ENCODE measurements around the gene UBA52.
"Not testable (repeated sequence)": the region's sequence is repeated elsewhere in the genome, so short reads cannot be mapped to it uniquely, and the experiment has no call there.

UBA52 gene

DNA sequence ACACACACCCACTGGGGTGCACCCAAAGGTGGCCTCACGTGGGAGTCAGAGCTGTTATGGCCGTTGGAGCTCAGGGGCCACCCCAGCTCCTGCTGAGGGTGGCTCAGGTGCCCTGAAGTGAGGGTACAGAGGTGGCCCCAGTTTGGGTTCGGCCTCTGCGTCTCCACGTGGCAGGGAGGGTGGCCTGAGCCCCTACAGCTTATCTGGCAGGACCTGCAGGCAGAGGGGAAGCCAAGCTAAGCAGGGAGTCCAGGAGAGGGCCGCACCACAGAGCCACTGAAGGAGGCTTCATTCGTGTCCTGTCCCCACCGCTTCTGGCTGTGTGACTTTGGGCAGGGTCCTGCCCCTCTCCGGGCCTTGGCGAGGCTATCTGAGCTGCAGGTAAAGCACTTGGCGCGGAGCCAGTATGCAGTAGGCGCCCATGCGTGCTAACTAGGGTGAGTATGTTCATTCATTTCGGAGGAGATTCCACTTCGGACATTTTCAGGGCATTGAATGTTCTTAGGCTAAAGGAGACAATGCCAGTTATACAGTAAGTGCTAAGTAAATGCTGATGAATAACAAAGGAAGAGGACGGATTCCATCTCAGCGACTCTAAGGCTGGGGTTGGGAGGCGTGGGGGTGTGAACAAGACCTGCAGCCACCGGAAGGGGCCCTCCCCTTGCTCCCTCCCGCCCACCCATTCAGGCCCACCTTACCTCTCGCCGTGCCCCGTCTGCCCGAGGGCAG, 21.9 kb downstream of the UBA52 start:
- DNase-seq, result no peak

DNA sequence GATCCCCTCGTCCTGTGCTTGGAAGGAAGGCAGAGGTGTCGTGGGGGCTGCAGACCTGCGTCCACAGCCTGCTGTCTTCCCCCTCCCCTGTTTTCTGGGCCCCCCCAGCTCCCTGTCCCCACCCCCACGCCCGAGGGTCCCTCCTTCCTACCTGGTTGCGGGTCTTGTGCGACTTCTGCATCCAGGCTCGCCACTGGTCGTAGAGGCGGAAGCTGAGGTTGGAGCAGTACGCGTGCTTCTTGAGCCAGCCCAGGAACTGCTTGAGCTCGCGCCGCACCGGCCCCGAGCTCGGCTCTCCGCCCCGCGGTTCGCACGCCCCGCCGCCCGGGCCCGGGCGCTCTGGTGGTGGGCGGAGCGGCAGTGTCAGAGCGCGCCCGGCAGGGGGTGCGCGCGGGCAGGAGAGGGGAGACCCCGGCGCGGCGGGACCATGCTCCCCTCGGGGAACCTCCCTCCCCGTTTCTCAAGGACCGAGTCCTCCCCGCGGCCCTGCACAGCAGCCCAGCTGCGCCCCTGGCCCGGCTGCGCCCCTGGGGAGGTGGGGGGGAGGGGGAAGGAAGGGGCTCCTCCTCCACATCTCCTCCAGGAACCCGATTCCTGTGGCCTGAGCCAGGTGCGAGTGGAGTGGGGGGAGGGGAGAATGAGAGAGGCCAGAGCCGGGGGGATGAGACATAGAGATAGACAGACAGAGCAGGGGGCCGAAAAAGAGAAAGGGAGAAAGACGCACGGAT, 22.6 kb downstream of the UBA52 start:
- peak; percentile 90 for DNase-seq

DNA sequence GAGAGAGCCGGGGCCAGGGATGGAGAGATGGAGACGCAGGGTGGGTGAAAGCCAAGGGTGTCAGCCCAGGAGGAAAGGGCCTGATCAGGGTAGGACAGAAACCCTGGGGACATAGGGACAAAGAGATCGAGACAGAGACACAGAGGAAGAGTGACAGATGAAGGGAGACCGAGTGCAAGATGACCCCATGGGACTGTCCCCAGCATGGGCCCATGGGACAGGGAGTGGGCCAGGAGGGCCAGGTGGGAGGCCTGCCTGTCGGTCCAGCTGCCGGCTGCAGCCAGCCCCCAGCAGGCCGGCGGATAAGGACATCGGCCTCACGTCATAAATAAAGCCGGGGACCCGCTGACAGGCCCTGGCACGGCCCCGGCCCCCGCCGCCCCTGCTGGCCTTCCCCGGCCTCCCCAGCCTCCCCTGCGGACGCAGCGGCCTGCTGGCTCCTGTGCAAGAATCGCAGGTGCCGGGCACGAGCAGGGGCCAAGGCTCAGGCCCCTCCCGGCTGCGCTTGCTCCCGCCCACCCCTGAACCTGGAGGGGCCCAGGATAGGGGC, 23.2 kb downstream of the UBA52 start:
- DNase-seq, result no peak

DNA sequence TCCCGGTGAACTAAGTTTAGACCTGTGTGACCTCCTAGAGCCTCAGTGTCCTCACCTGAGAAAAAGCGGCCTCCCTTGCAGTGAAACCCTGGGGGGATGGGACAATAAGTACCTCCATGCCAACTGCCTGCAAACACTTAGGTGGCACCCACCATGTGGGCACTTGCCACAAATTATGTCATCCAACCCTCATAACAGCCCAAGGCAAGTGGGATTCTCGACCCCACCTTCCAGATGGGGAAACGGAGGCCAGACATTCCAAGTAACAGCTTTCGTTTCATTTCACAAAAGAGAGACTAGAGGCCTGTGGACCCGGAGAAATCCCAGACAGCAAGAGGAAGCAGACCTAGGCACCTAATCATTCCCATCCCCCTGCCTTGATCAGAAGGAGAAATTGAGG, 23.8 kb downstream of the UBA52 start:
- DNase-seq, result no peak

DNA sequence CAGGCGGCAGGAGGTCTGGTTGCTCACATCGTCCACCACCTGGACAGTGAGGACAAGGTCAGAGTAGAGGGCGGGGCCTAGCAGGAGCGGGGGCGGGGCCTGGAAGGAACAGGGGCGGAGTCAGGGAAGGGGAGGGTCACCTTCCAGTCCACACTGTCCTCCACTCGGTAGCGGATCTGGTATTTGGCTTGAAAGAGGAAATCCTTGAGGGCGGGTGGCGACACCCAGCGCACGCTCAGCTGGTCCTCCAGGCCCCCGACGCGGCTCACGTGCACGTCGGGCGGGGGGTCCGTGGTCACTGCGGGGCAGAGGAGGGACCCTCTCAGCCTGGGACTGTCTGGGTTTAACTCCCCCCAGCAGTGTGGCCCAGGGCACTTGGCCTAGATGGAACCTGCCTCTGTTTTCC, 25.1 kb downstream of the UBA52 start:
- no peak for DNase-seq

DNA sequence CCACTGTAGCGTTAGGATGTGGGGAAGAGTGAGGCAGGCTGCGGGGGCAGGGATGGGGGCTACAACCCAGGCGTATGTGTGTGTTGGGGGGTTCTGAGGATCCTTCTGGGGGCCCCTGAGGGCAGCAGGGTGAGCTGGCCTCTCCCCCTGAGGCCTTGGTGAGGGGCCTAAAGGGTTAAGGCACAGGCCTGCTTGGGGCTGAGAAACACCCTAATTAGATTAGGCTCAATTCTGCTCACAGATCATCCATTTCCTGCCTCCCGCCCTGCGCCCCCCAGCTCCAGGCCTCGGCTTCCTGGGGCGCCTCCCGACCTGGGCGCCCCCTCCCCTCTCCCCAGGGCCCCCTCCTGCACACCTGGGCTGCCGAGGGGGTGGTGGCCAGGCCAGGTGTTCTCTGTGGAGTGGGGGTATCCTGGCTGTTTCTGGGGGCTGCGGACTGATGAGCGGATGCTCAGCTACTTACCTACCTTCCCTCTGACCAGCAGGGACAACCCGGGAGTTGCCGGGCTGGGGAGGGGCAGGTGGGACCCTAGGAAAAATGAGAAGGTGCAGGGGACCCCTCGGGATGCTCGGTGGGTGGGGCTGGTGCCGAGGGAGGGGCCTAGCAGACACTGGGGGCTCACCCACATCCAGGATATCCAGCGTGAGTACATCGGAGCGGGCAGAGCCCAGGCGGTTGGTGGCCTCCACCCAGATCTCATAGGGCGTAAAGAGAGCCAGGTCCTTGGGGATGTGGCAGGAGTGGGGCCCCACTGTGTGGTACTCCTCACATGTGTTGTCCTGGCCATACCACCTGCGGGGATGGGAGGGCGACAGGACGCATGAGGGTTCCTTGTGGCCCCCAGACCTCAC, 26.4 kb downstream of the UBA52 start:
- no peak for DNase-seq

DNA sequence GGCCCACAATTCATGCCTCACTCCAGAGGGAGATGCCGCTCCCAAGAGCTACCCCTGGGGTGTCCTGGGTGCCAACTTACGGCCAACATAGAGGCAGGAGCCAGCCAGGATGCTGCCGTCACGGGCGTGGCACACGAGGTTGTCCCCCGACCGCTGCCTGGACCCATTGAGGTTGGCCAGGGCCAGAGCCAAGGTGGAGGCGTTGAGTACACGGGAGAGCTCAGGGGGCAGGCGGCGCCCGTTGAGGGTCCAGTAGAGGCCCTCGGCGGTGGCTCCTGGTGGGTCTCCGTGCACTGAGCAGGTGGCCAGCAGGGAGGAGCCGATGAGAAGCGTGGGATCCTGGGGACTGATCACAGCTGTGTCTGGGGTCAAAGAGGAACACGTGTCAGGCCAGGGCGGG, 27.8 kb downstream of the UBA52 start:
- no peak for DNase-seq

DNA sequence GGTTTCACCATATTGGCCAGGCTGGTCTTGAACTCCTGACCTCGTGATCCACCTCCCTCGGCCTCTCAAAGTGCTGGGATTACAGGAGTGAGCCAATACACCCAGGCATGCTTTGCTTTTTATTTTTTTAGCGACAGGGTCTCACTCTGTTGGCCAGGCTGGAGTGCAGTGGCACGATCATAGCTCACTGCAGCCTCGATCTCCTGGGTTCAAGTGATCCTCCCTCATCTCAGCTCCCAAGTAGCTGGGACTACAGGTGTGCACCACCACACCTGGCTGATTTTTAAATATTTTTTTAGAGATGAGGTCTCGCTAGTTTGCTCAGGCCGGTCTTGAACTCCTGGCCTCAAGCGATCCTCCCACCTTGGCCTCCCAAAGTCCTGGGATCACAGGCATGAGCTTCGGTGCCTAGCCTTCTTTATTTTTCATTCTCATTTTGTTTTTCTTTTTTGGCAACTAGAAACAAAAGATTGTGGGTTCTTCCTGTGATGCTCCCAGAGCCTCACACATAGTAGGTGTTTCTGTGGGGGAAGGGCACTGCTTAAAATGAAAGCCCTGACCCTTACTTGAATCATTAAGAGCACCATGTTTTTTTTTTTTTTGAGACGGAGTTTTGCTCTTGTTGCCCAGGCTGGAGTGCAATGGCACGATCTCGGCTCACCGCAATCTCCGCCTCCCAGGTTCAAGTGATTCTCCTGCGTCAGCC, 29.2 kb downstream of the UBA52 start:
- DNase-seq, result not testable (repeated sequence)

DNA sequence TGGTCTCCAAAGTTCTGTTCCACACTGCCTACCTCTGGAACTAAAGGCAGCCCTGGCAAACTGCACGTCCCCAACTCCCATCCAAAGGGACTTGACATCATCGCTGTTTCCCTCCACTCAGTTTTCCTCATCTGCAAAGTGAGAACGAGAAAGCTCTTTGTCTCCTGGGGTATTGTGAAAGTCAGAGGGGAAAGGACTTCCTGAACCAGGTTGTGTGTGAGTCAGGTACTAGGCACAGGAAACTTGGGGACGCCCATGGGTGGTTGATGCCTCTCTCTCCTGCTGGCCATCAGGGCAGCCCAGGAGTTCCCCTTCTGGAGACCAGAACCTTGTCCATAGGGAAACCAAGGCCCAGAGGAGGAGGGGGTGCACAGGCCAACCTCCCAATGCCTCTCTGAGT, 30.2 kb downstream of the UBA52 start:
- DNase-seq, result no peak

DNA sequence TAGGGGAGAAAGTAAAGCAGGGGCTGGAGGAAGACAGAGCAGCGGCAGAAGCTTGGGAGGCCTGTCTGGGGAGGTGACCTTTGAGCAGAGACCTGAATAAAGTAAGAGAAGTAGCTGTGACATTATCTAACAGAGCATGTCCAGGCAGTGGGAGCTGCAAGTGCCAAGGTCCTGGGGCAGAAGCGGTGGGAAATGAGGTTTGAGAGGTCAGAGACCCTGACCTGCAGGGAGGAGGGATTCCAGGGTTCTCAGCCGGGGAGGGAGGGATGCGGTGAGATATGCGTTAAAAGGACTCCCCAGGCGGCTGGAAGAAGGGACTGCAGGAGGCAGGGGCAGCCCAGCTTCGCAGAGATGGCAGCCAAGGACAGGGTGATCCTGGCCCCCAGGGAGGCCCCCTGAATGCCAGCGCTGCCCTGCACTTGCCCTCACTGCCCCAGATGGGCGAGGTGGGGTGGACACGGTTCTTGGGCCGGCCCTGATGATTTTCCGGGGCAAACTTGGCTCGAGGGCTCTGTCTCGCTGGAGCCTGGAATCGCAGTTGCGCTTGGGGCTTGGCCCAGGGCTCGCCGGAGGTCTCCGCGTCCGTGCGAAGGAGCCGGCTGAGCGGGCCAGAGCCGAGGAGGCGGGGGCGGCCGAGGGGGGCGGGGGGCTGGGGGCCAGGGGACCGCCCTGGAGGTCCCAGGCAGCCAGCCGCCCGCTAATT, 31.7 kb downstream of the UBA52 start:
- no peak for DNase-seq

DNA sequence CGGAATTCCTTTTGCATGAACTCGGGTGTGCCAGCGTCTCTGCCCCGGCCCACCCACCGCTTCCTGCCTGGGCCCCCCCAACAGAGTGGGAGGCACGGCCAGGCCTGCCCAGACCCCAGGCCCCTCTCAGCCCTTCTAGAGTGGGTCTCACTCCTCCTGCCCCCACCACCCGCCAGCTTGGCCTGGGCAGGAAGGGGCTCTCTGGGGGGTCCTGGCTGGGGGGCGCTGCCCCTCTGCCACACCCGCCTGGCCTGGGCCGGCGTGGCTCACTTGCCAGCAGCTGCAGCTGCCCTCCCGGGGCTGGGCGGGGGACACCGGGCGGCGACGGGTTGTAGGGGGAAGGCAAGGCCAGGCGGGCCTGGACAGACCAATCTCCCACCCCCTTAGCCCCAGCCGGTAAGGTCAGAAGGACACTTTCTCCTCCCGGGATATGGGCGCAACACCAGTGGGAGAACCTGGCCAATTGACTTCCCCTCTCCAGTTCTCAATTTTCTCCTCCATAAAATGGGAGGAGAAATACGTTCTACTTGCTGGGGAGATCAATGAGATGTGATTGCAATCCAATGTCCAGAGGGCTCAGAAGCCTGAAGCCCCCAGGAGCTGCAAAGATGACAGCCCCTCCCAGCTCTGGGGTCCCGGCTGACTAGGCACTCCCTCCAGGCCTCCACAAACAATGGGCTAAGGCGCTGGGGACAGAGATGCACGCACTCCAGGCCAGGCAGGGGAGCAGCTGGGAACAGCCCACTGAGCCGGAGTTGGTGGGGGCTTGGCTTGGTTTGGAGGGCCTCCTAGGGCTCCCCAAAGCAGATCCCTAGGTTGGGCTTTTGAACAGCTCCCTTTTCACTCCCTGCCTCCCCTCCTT, 32.5 kb downstream of the UBA52 start:
- DNase-seq, result no peak

DNA sequence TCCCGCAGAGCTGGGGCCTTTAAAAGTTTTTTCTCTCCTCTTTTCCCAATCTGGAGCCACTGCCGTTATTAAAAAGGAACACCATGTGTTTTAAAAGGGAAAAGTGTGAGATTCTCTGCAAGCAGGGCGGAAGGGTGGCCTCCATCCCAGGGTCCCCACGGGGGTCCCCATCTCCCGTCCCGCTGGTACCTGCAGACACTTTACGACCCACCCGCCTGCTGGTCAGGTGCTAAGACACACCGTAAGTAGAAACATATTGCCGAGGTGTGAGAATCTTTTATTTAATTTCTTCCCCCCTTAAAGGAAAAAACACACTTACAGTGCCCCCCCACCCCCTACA, 33.1 kb downstream of the UBA52 start:
- DNase-seq, result no peak

DNA sequence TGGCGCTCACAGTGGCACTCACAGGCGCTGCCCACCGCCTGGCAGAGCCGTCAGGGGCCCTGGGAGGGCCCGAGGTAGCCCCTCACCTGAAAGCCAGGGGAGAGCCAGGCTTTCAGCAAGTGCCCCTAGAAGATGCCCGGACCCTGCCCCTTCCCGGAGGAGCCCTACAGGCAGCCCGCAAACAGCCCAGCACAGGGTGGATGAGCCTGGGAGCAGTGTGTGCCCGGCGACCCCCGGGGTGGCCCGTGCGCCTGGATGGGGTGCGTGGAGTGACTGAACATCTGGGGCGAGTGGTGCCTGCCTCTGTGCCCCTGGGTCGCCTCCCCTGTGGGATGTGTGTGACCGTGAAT, 33.5 kb downstream of the UBA52 start:
- no peak for DNase-seq

DNA sequence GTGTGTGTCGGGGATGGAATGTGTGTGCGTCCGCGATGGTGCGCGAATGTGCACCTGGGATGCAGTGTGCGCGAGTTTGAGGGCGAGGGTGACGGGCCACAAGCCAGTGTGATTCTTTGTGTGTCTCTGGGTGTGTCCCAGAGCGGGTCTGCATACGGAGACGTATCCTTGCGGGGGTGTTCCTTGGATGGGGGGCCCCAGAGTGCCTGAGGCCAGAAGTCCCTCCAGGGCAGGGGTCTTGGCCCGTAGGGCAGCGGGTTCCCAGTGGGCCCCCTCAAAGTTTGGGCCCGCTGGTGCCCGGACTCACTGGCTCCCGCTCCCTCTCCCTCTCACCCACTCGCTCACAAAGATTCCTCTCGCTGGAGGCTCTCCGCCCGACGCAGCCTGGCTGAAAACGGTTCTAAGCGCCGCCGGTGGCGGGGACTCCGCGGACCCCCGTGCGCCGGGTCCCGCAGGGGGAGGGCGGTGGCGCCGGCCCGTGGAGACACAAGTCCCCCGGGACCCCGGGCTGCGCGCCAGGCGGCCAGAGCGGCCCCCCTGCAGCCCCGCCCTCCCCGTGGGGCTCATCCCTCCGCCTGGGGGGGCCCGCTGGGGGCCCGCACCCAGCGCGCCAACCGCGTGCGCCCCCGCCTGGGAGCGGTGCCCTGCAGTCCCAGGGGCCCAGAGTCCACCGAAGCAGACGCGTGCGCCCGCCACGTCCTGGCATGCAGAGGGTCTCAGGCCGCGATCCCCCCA, 34.1 kb downstream of the UBA52 start:
- DNase-seq, result no peak

DNA sequence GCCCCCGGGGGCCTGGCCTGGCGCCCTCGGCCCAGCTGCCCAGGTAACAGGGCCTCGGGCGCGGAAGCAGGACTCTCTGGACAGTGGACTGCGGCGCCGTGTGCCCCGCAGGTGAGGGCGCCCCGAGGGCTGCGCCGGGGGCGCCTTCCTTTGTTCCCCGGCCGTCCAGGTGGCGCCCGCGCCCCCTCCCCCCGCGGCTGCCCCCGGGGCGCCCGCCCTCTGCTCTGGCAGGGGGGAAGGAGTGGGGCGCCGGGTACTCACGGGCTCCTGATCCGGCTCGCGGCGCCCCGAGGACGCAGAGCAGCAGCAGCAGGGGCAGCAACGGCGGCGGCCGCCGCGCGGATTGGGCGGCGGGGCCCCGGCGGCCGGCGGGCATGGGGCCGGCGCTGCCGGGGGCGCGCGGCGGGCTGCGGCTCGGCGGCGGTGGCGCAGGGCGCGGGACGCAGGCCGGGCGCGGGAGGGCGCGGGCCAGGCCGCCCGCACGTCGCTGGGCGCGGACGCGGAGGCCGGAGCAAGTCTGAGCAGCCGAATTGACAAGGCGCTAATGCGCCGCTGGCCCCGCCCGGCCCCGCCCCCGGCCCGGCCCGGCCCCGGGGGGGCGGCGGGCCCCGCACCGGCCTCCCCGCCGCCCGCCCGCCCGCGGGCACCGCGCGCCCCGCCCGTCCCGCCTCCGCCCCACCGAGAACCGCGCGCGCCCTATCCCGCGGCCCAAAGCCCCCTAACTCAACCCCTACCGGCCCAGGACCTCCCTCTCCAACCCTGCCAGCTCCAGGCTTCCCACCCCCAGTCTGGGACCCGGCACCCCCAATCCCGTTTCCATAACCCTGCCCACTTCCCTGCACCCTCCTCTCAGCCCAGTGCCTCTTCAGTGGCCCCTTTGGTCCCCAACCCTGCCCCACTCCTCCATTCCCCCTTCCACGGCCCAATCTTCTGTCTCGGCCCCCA, 34.9 kb downstream of the UBA52 start, which contains the start of gene CRLF1:
Gene CRLF1, minus strand, starts transcription at position 519 of the 945 bp plus-strand sequence. Its CDS starts 143 bp downstream, at position 376.
- no peak for DNase-seq

DNA sequence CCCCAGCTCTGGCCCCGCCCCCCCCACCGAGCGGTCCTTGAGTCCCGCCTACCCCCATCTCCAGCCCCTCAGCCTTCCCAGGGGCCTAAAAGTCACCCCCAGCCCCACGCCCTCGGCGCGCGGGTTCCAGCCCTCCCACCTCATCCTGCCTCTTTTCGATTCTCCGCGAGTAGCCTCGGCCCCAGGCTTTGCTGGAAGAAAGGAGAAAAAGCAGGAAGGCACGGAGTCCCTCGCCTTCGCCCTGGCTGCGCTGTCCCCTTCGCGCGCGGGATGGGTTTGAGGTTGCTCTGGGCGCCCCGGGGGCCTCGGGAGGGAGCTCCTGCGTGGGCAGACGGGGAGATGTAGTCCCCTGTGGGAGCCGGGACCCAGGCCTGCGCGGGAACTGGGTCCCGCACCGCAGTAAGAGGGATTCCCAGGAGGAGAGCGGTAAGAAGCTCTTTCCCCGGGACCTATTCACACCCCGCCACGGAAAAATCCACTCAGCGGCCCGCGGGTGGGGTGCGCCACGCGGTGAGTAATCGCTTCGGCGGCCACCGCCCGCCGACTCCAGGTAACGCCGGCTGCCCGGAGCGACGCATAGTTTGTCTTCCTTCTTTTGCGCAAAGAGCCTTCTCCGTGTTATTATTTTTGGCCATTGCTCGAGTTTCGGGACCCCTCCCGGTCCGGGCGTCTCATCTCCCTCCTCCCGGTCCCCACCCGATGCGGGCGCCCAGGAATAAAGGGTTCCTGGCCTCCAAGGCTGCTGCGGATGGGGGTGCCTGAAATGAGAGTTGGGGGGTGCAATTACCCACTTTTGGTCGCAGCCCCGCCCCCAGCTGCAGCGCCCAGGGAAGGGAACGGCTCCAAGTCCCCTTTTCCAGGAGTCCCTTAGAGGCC, 35.8 kb downstream of the UBA52 start:
- DNase-seq, result peak; percentile 77

DNA sequence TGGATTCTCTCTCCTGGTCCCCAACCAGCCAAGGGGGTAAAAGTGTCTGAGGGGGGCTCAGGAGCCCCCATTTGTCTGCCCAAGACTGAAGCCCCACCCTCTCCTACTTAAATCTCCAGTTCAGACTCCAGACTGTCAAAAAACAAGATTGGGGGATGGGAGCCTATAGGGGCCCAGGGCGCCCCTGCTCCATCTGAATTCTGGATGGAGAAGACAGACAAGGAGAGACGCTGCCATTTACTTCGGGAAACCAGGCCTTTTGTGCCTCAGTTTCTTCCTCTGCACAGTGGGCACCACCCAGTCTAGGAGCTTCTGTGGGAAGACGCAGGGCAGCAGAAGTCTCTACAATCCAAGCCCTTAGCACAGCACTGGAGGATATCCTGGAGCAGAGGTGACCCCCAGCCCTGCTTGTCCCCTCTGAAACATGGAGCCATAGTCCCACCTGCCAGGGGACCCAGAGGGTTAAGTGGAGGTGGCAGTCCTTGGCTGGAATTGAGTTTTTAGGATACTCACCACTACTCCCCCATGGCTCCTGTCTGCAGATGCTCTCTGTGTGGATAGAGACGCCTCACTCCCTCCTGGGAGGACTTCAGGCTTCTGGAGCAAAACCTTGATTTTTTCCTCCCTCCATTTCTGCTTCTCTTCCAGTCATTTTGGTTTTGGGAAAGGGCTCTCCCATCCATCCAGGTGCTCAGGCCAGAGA, 36.6 kb downstream of the UBA52 start:
- DNase-seq, result no peak

Measured in activated effector memory CD4-positive, alpha-beta T cell treated with anti-CD3 and anti-CD28 coated beads, Interleukin-2, amount 50 U/mL, for 16 hours (primary cell).